SK-N-SH (cell line): ENCODE measurements around the gene FRAS1. TPM values are rescaled to one million over a fixed set of nuclear protein-coding genes. Genes with fewer than 3 reads are reported as not detected.

Experiments used
- EP300 ChIP-seq, 2 experiments: IDR thresholded peaks; 2 replicates each; pipeline versions ENCODE4 v1.4.0 to v1.6.1; 2012; ENCODE audit warnings: borderline replicate concordance in 1 of 2, low read depth in 1 of 2, low read length in 1 of 2
- FOSL2 ChIP-seq: IDR thresholded peaks from 2 replicates; pipeline ENCODE4 v1.4.0; 2012; ENCODE audit warnings: low read depth, mild to moderate bottlenecking, moderate library complexity, borderline replicate concordance
- GABPA ChIP-seq: IDR thresholded peaks from 2 replicates; pipeline ENCODE4 v1.4.0; 2012; ENCODE audit warnings: low read depth, mild to moderate bottlenecking
- JUND ChIP-seq: IDR thresholded peaks from 2 replicates; pipeline ENCODE4 v1.4.0; 2012
- NFIC ChIP-seq: IDR thresholded peaks from 2 replicates; pipeline ENCODE4 v1.4.0; 2012; ENCODE audit warnings: borderline replicate concordance
- NRF1 ChIP-seq: IDR thresholded peaks from 2 replicates; pipeline ENCODE4 v1.6.1; 2012; ENCODE audit warnings: low read depth, mild to moderate bottlenecking, low read length
- POLR2AphosphoS5 ChIP-seq: IDR thresholded peaks from 2 replicates; pipeline ENCODE4 v1.6.1; 2012; ENCODE audit warnings: low read depth, low read length
- RXRA ChIP-seq: IDR thresholded peaks from 2 replicates; pipeline ENCODE4 v1.4.0; 2012; ENCODE audit warnings: low read depth, mild to moderate bottlenecking, borderline replicate concordance
- SIN3A ChIP-seq: IDR thresholded peaks from 2 replicates; pipeline ENCODE4 v1.6.1; 2012; ENCODE audit warnings: low read depth, mild to moderate bottlenecking, low read length, moderate library complexity, borderline replicate concordance
- TCF12 ChIP-seq: IDR thresholded peaks from 2 replicates; pipeline ENCODE4 v1.4.0; 2012
- YY1 ChIP-seq: IDR thresholded peaks from 2 replicates; pipeline ENCODE4 v1.4.0; 2012; ENCODE audit warnings: low read depth, mild to moderate bottlenecking
- polyA plus RNA-seq, 3 experiments: library from polyadenylated mRNA; depleted of rRNA; stranded (reverse); fragments of >200 nt; gene quantifications; 2 replicates each; pipeline ENCODE4 v1.2.3, GENCODE V29; 2012
- TF ChIP-seq, protein P1 (sequence below): IDR thresholded peaks from 2 replicates; pipeline ENCODE4 v1.6.1; 2012; ENCODE audit warnings: mild to moderate bottlenecking, low read depth, low read length, moderate library complexity
- TF ChIP-seq, protein P2 (sequence below): IDR thresholded peaks from 2 replicates; pipeline ENCODE4 v1.4.0; 2012; ENCODE audit warnings: low read depth, borderline replicate concordance
- TF ChIP-seq, protein P3 (sequence below): IDR thresholded peaks from 2 replicates; pipeline ENCODE4 v1.4.0; 2012; ENCODE audit warnings: low read depth, borderline replicate concordance
- TF ChIP-seq, protein P4 (sequence below): fragments of 150-350 bp; IDR thresholded peaks from 2 replicates; pipeline ENCODE4 v1.6.1; 2017; ENCODE audit warnings: antibody characterized with exemption, low read length, low read depth, borderline replicate concordance

The FRAS1 gene
- polyA plus RNA-seq, 1 of the 3 experiments (the other 2 are of a cell fraction): 8.3 TPM

DNA sequence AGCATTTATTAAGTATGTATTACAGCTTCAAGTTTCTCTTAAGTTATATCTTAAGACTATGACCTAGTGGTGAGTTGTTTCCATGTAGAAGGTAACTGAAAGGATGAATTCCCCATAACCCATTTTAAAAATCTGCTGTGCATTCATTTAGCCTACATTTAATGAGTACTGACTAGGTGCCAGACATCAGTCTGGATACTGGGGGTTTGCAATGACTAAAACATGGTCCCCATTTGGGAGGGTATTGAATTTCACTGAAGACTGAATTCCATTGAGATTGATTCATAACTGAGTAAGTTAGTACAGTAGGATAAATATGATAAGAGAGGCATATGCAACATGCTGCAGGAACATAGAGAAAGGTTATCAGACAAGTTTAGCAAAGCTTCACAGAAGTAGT, 241.5 kb downstream of the FRAS1 start (continued):
- TF ChIP-seq, protein P1, sequence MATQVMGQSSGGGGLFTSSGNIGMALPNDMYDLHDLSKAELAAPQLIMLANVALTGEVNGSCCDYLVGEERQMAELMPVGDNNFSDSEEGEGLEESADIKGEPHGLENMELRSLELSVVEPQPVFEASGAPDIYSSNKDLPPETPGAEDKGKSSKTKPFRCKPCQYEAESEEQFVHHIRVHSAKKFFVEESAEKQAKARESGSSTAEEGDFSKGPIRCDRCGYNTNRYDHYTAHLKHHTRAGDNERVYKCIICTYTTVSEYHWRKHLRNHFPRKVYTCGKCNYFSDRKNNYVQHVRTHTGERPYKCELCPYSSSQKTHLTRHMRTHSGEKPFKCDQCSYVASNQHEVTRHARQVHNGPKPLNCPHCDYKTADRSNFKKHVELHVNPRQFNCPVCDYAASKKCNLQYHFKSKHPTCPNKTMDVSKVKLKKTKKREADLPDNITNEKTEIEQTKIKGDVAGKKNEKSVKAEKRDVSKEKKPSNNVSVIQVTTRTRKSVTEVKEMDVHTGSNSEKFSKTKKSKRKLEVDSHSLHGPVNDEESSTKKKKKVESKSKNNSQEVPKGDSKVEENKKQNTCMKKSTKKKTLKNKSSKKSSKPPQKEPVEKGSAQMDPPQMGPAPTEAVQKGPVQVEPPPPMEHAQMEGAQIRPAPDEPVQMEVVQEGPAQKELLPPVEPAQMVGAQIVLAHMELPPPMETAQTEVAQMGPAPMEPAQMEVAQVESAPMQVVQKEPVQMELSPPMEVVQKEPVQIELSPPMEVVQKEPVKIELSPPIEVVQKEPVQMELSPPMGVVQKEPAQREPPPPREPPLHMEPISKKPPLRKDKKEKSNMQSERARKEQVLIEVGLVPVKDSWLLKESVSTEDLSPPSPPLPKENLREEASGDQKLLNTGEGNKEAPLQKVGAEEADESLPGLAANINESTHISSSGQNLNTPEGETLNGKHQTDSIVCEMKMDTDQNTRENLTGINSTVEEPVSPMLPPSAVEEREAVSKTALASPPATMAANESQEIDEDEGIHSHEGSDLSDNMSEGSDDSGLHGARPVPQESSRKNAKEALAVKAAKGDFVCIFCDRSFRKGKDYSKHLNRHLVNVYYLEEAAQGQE: no peak
- TF ChIP-seq FOSL2 (peak; percentile 89), YY1 (0 out of 2 replicates have a peak, but pooled peaks have one; percentile 48), JUND (peak; percentile 96), POLR2AphosphoS5 (peak; percentile 89; the same call in 1 of the 2 replicates), TCF12 (peak; percentile 99), NRF1 (no peak), SIN3A (0 out of 2 replicates have a peak, but pooled peaks have one; percentile 43), RXRA (peak; percentile 75; the same call in 1 of the 2 replicates), EP300 (IDR thresholded peaks at IDR 0.05; ENCODE audit: borderline replicate concordance in 1 of 2, low read depth in 1 of 2, low read length in 1 of 2) (peak in 1 of 2 experiments; percentile 98; a peak in 2 of 4 replicates), GABPA (no peak), NFIC (peak; percentile 91)
- TF ChIP-seq, protein P2, sequence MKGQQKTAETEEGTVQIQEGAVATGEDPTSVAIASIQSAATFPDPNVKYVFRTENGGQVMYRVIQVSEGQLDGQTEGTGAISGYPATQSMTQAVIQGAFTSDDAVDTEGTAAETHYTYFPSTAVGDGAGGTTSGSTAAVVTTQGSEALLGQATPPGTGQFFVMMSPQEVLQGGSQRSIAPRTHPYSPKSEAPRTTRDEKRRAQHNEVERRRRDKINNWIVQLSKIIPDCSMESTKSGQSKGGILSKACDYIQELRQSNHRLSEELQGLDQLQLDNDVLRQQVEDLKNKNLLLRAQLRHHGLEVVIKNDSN: no peak
- TF ChIP-seq, protein P3, sequence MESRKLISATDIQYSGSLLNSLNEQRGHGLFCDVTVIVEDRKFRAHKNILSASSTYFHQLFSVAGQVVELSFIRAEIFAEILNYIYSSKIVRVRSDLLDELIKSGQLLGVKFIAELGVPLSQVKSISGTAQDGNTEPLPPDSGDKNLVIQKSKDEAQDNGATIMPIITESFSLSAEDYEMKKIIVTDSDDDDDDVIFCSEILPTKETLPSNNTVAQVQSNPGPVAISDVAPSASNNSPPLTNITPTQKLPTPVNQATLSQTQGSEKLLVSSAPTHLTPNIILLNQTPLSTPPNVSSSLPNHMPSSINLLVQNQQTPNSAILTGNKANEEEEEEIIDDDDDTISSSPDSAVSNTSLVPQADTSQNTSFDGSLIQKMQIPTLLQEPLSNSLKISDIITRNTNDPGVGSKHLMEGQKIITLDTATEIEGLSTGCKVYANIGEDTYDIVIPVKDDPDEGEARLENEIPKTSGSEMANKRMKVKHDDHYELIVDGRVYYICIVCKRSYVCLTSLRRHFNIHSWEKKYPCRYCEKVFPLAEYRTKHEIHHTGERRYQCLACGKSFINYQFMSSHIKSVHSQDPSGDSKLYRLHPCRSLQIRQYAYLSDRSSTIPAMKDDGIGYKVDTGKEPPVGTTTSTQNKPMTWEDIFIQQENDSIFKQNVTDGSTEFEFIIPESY: peak; percentile 54; the same call in 1 of the 2 replicates
- TF ChIP-seq, protein P4, sequence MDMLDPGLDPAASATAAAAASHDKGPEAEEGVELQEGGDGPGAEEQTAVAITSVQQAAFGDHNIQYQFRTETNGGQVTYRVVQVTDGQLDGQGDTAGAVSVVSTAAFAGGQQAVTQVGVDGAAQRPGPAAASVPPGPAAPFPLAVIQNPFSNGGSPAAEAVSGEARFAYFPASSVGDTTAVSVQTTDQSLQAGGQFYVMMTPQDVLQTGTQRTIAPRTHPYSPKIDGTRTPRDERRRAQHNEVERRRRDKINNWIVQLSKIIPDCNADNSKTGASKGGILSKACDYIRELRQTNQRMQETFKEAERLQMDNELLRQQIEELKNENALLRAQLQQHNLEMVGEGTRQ: no peak
- TF ChIP-seq, all 33 proteins: peak for 14
